ENCODE results near the gene GBP2. TPM values are rescaled to one million over a fixed set of nuclear protein-coding genes. Genes with fewer than 3 reads are reported as not detected.

Gene GBP2
- total RNA-seq, 1 experiment from 2014 or later: 3.0 TPM

GRCh38 chr1:89087241-89087640, 38.7 kb downstream of the GBP2 start:
- no peak for TF ChIP-seq TCF7L2 (IDR thresholded peaks at IDR 0.05; ENCODE audit: low read depth, low read length)
- TF ChIP-seq REST (IDR thresholded peaks at IDR 0.05; ENCODE audit: insufficient read depth in 1 of 2, low read depth in 2 of 2, low read length in 1 of 2): no peak
- TF ChIP-seq SIN3A (IDR thresholded peaks at IDR 0.05; ENCODE audit: borderline replicate concordance, insufficient read depth, low read depth, low read length): no peak
- TF ChIP-seq POLR2AphosphoS5 (IDR thresholded peaks at IDR 0.05; ENCODE audit: low read depth, low read length): no peak
- TF ChIP-seq, protein P1, sequence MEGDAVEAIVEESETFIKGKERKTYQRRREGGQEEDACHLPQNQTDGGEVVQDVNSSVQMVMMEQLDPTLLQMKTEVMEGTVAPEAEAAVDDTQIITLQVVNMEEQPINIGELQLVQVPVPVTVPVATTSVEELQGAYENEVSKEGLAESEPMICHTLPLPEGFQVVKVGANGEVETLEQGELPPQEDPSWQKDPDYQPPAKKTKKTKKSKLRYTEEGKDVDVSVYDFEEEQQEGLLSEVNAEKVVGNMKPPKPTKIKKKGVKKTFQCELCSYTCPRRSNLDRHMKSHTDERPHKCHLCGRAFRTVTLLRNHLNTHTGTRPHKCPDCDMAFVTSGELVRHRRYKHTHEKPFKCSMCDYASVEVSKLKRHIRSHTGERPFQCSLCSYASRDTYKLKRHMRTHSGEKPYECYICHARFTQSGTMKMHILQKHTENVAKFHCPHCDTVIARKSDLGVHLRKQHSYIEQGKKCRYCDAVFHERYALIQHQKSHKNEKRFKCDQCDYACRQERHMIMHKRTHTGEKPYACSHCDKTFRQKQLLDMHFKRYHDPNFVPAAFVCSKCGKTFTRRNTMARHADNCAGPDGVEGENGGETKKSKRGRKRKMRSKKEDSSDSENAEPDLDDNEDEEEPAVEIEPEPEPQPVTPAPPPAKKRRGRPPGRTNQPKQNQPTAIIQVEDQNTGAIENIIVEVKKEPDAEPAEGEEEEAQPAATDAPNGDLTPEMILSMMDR (IDR thresholded peaks at IDR 0.05): no peak
- no peaks in the 10 kb centered on the region for H3K4me1 ChIP-seq (ENCODE audit: control insufficient read depth, insufficient read depth, low read length)
- H3K27ac ChIP-seq (ENCODE audit: low read length): no peak overlapping the region
- no peaks in the 10 kb centered on the region for H3K36me3 ChIP-seq (ENCODE audit: control insufficient read depth, insufficient read depth, low read length)
- H3K4me3 ChIP-seq (ENCODE audit: low read depth in 2 of 2, low read length in 2 of 2): no peak overlapping the region
- CTCF ChIA-PET: no interaction called here
- no TSS peak for BruUV-seq (replicated peaks)
- H3K9me3 ChIP-seq (ENCODE audit: control insufficient read depth, insufficient read depth, low read depth, low read length): no peaks in the 10 kb centered on the region
- DNase-seq (ENCODE audit: low read depth, low spot score) (no peak), ATAC-seq (no peak; the same call in 1 of the 2 replicates)
- 0 out of 2 replicates have a peak, but pooled peaks cover 3% of the 10 kb centered on the region for H3K27me3 ChIP-seq (ENCODE audit: control insufficient read depth, insufficient read depth, low read length)
- in situ Hi-C loops (cut with HindIII; ENCODE audit: low pct_unique_long_range_greater_than_20kb, low sequenced_read_pairs) (no loop called here), intact Hi-C loops (cut with micrococcal nuclease; ENCODE audit: unreplicated experiment) (loop anchor here (2.0 to 5.0 kb wide), 2 partner anchors 272 to 370 kb away; no protein-coding TSS in a partner anchor)
- POLR2A ChIA-PET: no interaction called here

- Histone ChIP-seq H3K36me3 (ENCODE audit: control insufficient read depth, insufficient read depth, low read length) (no peaks in the 10 kb centered on the region), H3K4me3 (ENCODE audit: low read depth in 2 of 2, low read length in 2 of 2) (no peak overlapping the region), H3K27me3 (ENCODE audit: control insufficient read depth, insufficient read depth, low read length) (0 out of 2 replicates have a peak, but pooled peaks cover 3% of the 10 kb centered on the region), H3K27ac (ENCODE audit: low read length) (no peak overlapping the region), H3K9me3 (ENCODE audit: control insufficient read depth, insufficient read depth, low read depth, low read length) (no peaks in the 10 kb centered on the region; the same call in 1 of the 2 replicates), H3K4me1 (ENCODE audit: control insufficient read depth, insufficient read depth, low read length) (no peaks in the 10 kb centered on the region)
- intact Hi-C loops (cut with micrococcal nuclease; ENCODE audit: unreplicated experiment): loop anchor here (2.0 to 5.0 kb wide), 2 partner anchors 273 to 372 kb away; no protein-coding TSS in a partner anchor
- TF ChIP-seq, protein P1 (IDR thresholded peaks at IDR 0.05): peak; percentile 60
- no peak for TF ChIP-seq POLR2AphosphoS5 (IDR thresholded peaks at IDR 0.05; ENCODE audit: low read depth, low read length)
- ATAC-seq (peak; percentile 85), DNase-seq (ENCODE audit: low read depth, low spot score) (peak; percentile 22)
- POLR2A ChIA-PET: no interaction called here
- CTCF ChIA-PET: interaction anchor here (0.5 to 1.5 kb wide), 6 partner anchors 62 to 519 kb away, joined by 3 to 10 read pairs (median 4); no protein-coding TSS in a partner anchor
- in situ Hi-C loops (cut with HindIII; ENCODE audit: low pct_unique_long_range_greater_than_20kb, low sequenced_read_pairs): no loop called here
- no TSS peak for BruUV-seq (replicated peaks)
Observed at GRCh38 chr1:89085781-89086180, 40.1 kb downstream of the GBP2 start.

Data from Panc1 (cell line).